ENCODE results near the gene DPY19L2. TPM values are rescaled to one million over a fixed set of nuclear protein-coding genes. Genes with fewer than 3 reads are reported as not detected.
"Not testable (repeated sequence)": the region's sequence is repeated elsewhere in the genome, so short reads cannot be mapped to it uniquely, and the experiment has no call there.

DPY19L2 gene
- total RNA-seq, 1 experiment from 2014 or later: 6.6 TPM

GRCh38 chr12:63551397-63551796 lies 116.9 kb downstream of the DPY19L2 start:
- DNase-seq (ENCODE audit: low read depth, low spot score); H3K27ac ChIP-seq (ENCODE audit: low read length); BruUV-seq (replicated peaks); H3K27me3 ChIP-seq (ENCODE audit: control insufficient read depth, insufficient read depth, low read length); CTCF ChIA-PET; ATAC-seq; H3K4me3 ChIP-seq (ENCODE audit: low read depth in 2 of 2, low read length in 2 of 2); in situ Hi-C loops (cut with HindIII; ENCODE audit: low pct_unique_long_range_greater_than_20kb, low sequenced_read_pairs); H3K9me3 ChIP-seq (ENCODE audit: control insufficient read depth, insufficient read depth, low read depth, low read length); intact Hi-C loops (cut with micrococcal nuclease; ENCODE audit: unreplicated experiment); H3K36me3 ChIP-seq (ENCODE audit: control insufficient read depth, insufficient read depth, low read length); H3K4me1 ChIP-seq (ENCODE audit: control insufficient read depth, insufficient read depth, low read length): not testable (repeated sequence)
- POLR2A ChIA-PET: interaction anchor here (0.7 kb wide), 1 partner anchor 8 kb away, joined by 4 read pairs; no protein-coding TSS in a partner anchor

GRCh38 chr12:63549034-63549433 lies 119.3 kb downstream of the DPY19L2 start:
- ATAC-seq; H3K9me3 ChIP-seq (ENCODE audit: control insufficient read depth, insufficient read depth, low read depth, low read length); H3K36me3 ChIP-seq (ENCODE audit: control insufficient read depth, insufficient read depth, low read length); BruUV-seq (replicated peaks); H3K27me3 ChIP-seq (ENCODE audit: control insufficient read depth, insufficient read depth, low read length); POLR2A ChIA-PET; H3K27ac ChIP-seq (ENCODE audit: low read length); CTCF ChIA-PET; H3K4me1 ChIP-seq (ENCODE audit: control insufficient read depth, insufficient read depth, low read length); DNase-seq (ENCODE audit: low read depth, low spot score); H3K4me3 ChIP-seq (ENCODE audit: low read depth in 2 of 2, low read length in 2 of 2); in situ Hi-C loops (cut with HindIII; ENCODE audit: low pct_unique_long_range_greater_than_20kb, low sequenced_read_pairs): not testable (repeated sequence)
- intact Hi-C loops (cut with micrococcal nuclease; ENCODE audit: unreplicated experiment): loop anchor here (10.0 kb wide), 1 partner anchor 186 kb away; no protein-coding TSS in a partner anchor

DNA sequence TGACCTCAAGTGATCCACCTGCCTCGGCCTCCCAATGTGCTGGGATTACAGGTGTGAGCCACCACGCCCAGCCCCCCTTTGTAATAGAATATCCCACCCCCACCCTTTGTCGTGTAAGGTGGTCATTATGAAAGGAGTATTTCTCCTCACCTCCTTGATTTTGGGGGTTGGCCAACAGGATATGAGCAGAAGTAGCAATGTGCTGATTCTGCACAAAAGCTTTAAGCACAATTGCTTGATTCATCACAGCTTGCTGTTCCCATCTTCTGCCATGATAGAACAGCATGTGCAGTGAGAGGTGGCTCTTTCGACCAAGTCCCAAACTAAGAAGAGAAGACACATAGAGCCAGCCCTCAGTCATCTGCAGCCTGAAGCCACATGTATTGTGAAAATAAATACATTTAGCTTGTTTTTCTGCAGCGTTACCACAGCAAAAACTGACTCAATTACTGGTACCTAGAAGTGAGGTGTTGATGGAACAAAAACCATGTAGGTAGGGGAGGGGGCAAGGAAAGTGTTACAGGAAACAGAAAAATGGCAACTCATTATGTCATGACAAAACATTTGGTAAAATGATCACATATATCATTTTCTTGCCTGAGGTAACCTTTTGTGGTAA lies 122.9 kb downstream of the DPY19L2 start:
- POLR2A ChIA-PET: not testable (repeated sequence)
- intact Hi-C loops (cut with micrococcal nuclease; ENCODE audit: unreplicated experiment): loop anchor here (10.0 kb wide), 1 partner anchor 189 kb away; no protein-coding TSS in a partner anchor

GRCh38 chr12:63538656-63539055 lies 129.6 kb downstream of the DPY19L2 start:
- in situ Hi-C loops (cut with HindIII; ENCODE audit: low pct_unique_long_range_greater_than_20kb, low sequenced_read_pairs); ATAC-seq; H3K4me3 ChIP-seq (ENCODE audit: low read depth in 2 of 2, low read length in 2 of 2); intact Hi-C loops (cut with micrococcal nuclease; ENCODE audit: unreplicated experiment); H3K27ac ChIP-seq (ENCODE audit: low read length); BruUV-seq (replicated peaks); H3K9me3 ChIP-seq (ENCODE audit: control insufficient read depth, insufficient read depth, low read depth, low read length); H3K27me3 ChIP-seq (ENCODE audit: control insufficient read depth, insufficient read depth, low read length); H3K36me3 ChIP-seq (ENCODE audit: control insufficient read depth, insufficient read depth, low read length); CTCF ChIA-PET; H3K4me1 ChIP-seq (ENCODE audit: control insufficient read depth, insufficient read depth, low read length); DNase-seq (ENCODE audit: low read depth, low spot score); POLR2A ChIA-PET: not testable (repeated sequence)

More for the DNA sequence above, 122.9 kb downstream of the DPY19L2 start:
- ATAC-seq; H3K4me3 ChIP-seq (ENCODE audit: low read depth in 2 of 2, low read length in 2 of 2); H3K9me3 ChIP-seq (ENCODE audit: control insufficient read depth, insufficient read depth, low read depth, low read length); DNase-seq (ENCODE audit: low read depth, low spot score); in situ Hi-C loops (cut with HindIII; ENCODE audit: low pct_unique_long_range_greater_than_20kb, low sequenced_read_pairs); H3K27me3 ChIP-seq (ENCODE audit: control insufficient read depth, insufficient read depth, low read length); H3K27ac ChIP-seq (ENCODE audit: low read length); CTCF ChIA-PET; BruUV-seq (replicated peaks); H3K4me1 ChIP-seq (ENCODE audit: control insufficient read depth, insufficient read depth, low read length); H3K36me3 ChIP-seq (ENCODE audit: control insufficient read depth, insufficient read depth, low read length): not testable (repeated sequence)

- BruUV-seq (replicated peaks); CTCF ChIA-PET; H3K27me3 ChIP-seq (ENCODE audit: control insufficient read depth, insufficient read depth, low read length); DNase-seq (ENCODE audit: low read depth, low spot score); H3K4me3 ChIP-seq (ENCODE audit: low read depth in 2 of 2, low read length in 2 of 2); H3K27ac ChIP-seq (ENCODE audit: low read length); POLR2A ChIA-PET; in situ Hi-C loops (cut with HindIII; ENCODE audit: low pct_unique_long_range_greater_than_20kb, low sequenced_read_pairs); ATAC-seq; H3K4me1 ChIP-seq (ENCODE audit: control insufficient read depth, insufficient read depth, low read length); intact Hi-C loops (cut with micrococcal nuclease; ENCODE audit: unreplicated experiment); H3K9me3 ChIP-seq (ENCODE audit: control insufficient read depth, insufficient read depth, low read depth, low read length); H3K36me3 ChIP-seq (ENCODE audit: control insufficient read depth, insufficient read depth, low read length): not testable (repeated sequence)
Observed at GRCh38 chr12:63537838-63538237, 130.5 kb downstream of the DPY19L2 start.

DNA sequence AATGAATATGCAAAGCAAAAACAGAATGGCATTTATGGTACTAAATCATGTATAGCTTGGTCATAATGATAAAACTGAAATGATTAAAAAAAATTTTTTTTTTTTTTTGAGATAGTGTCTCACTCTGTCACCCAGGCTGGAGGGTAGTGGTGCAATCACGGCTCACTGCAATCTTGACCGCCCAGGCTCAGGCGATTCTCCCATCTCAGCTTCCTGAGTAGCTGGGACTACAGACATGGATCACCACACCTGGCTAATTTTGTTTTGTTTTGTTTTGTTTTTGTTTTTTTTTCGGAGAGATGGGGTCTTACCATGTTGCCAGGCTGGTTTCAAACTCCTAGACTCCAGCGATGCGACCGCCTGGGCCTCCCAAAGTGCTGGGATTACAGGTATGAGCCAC lies 138.7 kb downstream of the DPY19L2 start:
- H3K4me3 ChIP-seq (ENCODE audit: low read depth in 2 of 2, low read length in 2 of 2); DNase-seq (ENCODE audit: low read depth, low spot score); H3K36me3 ChIP-seq (ENCODE audit: control insufficient read depth, insufficient read depth, low read length); CTCF ChIA-PET; intact Hi-C loops (cut with micrococcal nuclease; ENCODE audit: unreplicated experiment); H3K27me3 ChIP-seq (ENCODE audit: control insufficient read depth, insufficient read depth, low read length); POLR2A ChIA-PET; H3K4me1 ChIP-seq (ENCODE audit: control insufficient read depth, insufficient read depth, low read length); ATAC-seq; H3K9me3 ChIP-seq (ENCODE audit: control insufficient read depth, insufficient read depth, low read depth, low read length); BruUV-seq (replicated peaks); in situ Hi-C loops (cut with HindIII; ENCODE audit: low pct_unique_long_range_greater_than_20kb, low sequenced_read_pairs); H3K27ac ChIP-seq (ENCODE audit: low read length): not testable (repeated sequence)

All from Panc1 (cell line).